ENCODE results near the gene PCGF3.
"Not testable (repeated sequence)": the region's sequence is repeated elsewhere in the genome, so short reads cannot be mapped to it uniquely, and the experiment has no call there.

Gene PCGF3

DNA sequence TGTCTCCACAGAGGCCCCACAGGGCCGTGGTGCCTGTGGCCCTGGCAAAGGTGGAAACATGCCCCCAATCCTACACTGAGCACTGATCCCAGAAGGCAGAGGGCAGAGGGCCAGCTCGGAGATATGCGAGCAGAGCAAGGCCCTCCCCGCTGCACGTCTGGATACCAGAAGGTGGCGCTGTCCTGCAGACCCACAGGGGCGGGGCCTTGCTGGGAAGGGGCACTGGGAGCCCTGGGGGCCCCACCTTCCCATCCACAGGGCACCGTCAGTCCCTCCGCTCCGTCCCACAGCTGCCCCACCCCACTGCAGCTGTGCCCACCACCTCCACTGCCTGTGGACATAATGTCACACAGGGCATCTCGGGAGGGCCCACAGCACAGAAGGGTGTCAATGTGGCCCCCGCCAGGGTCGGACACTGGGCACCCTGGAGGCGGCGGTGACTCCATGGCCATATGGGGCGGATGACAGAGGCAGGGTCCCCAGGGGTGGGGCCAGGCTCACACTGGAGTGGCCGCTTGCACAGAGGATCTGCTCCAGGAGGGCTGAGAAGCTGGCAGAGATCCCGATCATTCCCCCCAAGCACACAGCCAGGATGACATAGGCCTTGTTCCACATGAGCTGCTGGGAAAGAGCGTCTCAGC is 21.5 kb upstream of the PCGF3 start:
- peak; percentile 30 to 31 for DNase-seq

DNA sequence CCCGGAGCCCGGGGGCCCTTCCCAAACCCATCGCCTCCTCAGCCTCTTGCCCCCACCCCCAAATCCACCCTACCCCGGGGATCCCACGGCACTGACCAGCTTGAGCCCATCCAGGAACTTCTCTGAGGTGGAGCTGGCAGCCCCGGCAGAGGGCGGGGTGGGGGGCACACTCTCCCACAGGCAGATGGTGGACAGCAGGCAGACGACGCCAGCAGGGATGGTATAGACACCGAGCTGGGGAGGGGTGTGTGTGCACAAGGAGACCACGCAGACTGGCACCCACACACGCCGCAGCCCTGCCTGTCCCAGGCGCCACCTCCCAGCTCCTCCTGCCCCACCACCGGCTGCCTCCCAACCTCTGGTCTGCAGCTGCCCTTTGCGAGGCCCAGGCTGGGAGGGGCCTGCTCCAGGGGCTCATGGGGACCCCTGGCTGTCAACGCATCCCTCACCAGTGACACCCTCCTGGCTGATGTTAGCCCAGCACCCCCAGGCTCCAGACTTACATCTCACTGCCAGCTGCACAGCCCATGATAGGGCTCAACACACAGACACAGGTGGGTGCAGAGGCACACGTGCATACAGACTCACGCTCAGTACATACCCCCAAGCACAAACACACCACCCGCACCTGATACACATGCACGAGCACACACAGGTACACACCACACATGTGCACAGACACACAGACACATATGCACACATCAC is 20.9 kb upstream of the PCGF3 start:
- DNase-seq: no peak

DNA sequence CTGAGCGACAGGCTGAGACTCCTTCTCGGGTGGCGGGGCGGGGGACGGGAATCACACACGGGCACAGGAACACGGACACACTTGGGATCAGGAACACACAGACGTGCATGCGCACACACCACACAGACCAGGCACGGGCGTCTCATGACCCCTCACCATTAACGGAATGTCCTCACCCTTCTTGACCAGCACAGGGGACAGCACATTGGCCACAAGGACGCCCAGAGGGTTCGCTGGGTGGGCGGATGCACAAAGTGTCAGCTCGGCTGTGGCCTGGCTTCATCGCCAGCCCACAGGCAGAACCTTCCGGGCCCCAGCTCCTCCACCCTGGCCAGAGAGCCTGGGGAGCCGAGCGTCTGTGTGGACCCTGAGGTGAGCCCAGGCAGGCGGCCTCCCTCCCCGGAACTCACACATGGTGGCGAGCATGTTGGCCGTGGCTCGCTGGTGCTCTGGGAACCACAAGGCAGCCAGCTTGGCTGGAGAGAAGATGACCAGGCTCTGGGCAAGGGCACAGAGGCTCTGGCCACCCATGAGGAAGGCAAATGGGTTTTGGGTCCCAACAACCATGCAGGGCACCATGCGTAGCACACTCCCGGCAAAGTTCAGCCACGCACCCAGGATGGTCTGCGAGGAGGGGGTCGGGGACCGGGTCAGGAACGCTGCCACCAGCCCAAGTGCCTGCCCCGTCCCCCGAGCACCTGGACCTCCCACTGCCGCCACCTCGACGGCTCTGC is 19.8 kb upstream of the PCGF3 start:
- DNase-seq: no peak

DNA sequence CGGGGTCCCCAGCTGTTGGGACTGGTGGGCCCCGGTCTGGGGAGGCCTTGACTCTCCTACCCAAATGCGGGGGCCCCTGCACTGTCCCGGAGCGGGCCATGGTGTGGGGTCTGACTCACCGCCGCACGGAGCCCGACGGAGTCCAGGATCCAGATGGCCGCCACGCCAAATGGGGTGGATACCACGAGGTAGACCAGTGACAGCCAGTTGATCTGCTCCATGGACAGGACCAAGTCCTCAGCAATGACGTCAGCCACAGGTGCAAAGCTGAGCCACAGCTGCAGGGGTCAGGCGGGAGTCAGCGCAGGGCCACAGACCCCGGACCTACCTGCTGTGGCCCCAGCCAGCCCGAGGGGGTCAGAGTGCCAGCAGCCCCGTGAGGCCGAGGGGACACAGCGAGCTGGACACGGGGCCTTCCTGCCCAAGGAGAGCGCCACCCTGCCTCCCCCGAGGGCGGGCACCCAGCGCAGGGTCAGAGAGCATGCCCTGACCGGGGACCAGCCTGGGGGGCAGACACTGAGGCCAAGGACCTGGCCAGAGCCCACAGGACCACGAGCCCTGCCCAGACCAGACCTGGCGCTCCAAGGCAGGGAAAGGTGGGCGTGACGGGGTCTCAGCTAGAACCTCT is 19.1 kb upstream of the PCGF3 start:
- no peak for DNase-seq

DNA sequence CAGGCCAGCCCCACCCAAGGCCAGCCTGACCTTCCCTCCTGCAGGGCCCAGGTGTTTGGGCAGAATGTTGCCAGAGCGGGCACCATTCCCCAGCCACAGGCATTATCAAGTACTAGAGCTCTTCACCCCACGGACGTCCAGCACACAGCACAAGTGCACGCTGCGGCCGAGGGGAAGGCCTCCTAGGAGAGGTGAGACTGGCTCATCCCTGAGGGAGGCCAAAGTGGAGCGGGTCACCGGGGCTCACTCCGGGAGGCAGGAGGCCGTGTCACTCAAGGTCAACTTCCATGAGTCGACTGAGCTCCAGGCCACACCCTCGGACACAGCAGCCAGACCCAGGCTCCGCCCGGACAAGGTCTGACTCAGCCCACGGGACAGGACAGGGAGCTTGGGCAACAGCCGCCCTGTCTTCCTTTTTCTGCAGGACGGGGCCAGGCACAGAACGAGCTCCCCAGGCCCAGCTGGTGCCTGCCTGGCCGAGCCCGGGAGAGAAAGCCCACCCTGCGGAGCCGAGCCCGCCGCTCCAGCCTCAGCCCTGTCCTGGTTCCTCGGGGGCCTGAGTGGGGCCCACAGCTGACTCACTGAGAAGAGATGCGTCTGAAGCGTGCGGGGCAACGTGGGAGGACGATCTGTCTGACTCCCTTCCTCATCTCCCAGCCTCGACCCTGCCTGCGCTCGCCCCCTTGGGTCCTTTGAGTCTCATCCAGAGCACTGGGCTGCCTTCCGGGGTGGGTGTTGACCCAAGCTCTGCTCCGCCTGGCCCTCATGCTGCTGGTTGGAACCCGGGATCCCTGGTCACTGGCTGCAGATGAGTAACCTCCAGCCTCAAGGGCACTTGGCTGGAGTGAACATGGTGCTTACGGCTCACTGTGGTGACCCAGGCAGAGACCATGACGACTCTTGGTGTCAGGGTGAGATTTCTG is 18.3 kb upstream of the PCGF3 start:
- peak in 1 of 2 donors; percentile 81 for DNase-seq

DNA sequence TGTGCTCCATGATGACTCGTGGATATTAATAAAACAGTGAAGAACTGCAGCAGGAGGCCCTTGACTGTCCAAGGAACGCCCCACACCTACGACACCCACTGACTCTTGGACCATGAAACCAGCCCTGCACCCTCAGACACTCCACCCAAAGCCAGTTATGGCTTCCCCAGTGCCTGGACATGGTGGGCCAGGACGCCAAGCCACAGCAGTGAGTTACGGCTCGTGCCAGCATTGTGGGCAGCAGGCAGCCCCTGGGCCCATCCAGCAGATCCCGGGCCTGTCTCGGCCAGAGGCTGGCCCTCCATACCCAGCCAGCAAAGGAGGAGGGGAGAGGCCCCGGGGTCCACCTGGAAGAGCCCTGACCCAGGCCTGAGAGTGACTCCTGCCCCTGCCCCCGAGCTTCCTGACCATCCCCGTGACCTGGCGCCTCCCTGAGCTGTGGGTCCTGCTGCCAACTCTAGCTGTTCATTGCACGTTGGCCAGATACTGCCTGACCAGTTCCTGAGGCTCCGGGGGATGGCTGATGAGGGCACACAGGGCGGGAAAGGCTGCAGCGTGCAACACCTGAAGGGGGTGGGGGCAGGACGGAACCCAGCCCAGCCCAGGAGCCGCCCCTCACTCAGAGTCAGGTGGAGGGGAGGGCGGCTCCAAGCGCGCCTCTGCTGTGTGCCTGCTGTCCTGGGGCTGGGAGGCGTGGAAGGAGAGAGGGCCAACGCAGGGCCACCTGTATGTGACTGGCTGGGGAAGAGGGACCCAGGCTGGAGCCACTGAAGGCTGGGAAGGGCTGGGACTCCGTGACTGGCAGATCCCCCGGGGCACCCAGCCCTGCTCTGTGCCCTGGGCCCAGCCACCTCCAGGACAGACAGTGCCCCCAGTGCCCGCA is 17.4 kb upstream of the PCGF3 start:
- no peak for DNase-seq

DNA sequence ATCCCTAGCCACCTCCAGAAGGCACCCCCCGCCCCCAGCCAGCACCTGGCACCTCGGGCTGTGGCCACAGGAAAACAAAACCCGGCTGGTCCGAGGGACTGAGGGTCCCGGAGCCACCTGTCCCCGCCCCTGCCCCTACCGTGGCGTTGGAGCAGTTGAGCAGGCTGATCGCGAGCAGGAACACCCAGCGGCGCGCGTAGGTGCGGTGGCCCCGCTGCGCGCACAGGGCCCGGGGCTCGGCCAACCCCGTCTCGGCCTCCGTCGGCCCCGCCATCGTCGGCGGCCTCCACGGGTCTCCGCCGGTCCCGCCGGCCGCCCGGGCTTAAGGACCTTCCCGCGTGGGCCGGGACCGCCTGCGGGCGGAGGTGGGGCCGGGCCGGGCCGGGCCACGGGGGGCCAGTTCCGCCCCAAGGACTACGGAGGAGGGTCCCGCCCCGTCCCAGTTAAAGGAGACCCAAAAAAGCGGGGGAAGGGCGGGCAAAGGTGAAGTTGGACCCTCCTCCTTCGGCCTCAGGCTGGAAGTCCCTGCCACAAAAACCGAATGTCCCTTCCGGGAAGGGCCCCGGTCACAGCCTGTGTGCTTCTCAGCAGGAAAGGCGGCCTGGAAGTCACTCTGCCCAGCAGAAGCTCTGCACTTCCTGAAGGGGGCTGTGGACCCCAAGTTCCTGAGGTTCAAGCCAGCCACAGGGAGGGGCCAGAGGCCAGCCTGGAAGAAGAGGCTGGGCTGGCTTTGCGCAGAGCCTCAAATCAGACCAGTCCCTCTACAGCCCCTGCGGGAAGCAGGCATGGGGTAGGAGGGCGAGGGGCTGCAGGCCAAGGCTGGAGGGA is 16.6 kb upstream of the PCGF3 start, which contains the start of gene SLC49A3:
Gene SLC49A3, minus strand, starts transcription at position 298 of the 828 bp plus-strand sequence. Its CDS starts 24 bp downstream, at position 274.
- no peak for DNase-seq

DNA sequence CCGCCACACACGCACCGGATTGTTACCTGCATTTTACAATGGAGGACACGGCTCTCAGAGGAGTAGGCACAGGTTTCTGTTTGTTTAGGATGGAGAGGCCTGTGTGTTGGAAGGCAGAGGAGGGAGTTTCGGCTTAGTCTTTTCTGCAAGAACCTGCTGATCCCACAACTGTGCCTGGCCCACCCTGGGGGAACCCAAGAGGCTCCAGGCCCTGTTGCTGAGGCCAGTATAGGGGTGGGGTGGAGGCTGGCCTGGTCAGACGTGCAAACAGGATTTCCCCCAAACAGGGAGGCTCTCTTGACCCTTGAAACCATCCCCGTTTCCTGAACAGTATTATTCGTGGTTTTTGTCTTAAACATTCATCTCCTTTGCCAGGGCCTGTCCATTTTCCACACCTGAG is 15.9 kb upstream of the PCGF3 start:
- no peak for DNase-seq

DNA sequence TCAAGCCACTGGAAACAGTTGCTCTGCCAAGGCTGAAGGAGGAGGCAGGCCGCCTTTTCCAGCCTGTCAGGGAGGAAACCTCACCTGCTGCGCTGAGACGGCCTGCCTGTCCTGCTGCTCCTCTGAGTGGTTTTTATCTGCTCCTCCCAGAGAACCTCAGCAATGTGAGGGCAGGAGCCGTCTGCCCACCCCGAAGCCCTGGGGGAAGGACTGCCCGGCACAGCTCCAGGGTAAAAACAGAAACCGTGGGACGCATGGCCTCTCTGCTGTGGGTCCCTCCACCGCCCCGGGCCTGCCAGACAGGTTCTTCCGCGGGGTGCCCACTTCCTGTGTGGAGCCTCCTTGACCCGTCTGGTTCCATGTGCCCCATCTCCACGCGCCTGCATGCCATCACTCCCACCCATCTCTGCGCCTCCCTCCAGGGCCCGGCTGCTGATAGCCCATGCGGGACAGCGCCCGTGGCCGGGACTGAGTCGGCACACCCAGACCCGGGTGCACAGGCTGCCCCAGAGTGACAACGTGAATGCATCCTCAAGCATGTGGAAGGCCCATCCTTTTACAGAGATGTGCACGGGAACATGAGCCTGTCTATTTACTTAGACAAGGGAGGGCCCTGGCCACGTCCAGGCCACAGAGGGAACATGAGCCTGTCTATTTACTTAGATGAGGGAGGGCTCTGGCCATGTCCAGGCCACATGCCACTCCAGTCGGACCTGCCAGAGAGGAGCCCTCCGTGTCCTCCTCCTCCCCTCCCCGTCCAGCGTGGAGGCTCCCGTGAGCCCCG is 12.7 kb upstream of the PCGF3 start:
- no peak for DNase-seq

DNA sequence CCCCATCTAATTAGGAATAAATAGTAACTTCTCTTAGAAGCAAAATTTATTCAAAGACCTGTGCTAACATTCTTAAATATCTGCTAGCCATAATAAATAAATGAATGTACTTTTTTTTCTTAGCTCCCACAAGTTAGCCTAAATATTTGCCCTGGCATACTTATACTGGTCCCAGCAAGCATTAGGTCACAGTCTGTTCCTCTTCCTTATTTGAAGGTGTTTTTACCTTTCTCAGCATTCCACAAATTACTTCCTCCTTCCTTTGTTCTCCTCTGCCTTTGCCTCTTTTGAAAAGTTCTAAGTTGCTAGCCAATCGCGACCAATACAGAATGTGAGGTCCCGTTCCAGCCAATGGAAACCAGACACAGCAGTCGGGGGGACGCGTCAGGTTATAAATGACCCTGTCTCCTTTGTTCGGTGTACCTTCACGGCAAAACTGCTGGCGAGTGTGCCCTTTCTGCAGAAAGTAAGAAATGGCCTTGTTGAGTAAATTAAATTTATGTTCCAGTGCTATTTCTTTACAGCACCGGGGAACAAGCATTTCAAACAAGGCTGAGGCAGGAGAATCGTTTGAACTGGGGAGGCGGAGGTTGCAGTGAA is 11.2 kb upstream of the PCGF3 start:
- not testable (repeated sequence) for DNase-seq

DNA sequence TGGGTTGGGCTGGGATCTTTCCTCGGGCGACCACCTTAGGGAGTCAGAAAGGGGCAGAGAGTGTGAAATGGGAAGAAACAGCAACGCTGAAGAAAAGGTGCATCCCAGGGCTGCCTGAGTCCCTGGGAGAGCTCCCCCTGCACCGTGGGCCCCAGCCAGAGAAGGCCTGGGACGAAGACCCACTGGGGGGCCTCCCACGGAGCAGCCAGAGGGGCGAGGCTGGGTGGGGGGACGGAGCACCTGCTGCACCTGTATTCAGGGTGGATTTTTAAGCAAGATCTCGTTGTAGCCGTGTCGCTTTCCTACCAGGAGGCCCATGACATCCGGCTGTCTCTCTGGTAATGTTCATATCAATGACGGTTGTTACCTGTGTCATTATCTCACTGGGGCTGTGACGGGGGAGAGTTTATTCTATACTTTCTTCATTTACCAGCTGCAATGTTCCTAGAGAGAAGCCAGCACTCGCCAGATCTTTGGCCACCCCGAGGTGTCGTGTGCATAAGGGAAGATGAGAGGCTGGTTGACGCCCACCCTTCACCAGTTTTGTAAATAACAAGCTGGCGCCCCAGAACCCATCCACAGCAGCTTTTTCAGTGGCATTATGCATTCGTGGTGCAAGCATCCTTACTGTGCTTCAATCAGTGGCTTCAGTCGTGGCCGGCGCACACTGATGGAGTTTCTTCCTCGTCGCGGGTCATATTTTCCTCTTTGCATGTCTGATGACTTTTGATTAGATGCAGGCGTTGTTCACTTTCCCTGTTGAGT is 5.6 kb upstream of the PCGF3 start:
- DNase-seq: no peak

DNA sequence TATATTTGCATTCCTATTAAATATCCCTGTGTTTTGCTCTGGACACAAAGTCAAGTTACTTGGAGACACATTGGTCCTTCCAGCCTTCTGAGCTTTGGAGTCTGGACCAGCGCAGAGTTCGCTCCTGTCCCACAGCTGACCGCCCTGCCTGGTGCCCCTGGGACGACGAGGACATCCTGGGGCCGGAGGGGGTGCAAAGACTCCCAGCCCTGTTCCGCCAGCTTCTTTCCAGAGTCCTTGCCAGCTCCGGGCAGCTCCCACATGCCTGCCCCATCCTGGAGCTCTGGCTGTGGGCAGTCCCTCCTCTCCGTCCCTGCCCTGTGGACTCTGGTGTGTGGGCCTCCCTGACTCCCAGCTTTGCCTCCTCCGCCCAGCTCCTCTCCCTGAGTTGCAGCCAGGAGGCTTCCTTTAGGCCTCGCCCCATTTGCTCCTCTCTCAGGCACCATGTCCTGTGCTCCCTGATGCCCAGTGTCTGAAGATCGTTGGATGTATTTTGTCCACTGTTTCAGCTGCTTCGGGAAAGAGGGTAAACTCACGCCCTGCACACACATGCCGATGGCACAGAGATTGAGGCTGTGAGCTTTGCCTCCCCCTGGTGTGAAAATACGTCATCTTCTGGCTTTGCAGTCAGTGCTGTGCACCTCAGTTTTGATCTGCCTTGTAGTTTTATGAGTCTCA is 4.9 kb upstream of the PCGF3 start:
- no peak for DNase-seq

DNA sequence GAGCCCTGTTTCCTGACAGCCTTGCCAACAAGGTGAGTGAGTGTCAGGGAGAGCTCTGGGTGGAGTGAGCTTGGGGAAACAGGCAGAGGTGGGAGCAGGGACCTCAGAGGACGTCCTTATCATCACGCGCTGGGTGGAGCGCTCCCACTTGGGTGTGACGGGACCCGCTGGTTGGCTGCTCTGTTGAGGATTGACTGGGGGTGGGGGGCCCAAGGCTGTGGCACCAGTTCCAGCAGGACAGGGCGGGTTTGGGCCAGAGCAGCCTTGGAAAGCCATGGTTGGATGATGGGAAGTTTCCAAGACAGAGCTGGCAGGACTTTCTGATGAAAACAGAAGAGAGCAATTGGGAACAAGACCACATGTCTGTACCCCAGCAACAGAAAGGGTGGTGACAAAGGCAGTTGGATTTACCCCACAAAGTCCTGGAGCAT is 3.0 kb upstream of the PCGF3 start:
- DNase-seq: no peak

DNA sequence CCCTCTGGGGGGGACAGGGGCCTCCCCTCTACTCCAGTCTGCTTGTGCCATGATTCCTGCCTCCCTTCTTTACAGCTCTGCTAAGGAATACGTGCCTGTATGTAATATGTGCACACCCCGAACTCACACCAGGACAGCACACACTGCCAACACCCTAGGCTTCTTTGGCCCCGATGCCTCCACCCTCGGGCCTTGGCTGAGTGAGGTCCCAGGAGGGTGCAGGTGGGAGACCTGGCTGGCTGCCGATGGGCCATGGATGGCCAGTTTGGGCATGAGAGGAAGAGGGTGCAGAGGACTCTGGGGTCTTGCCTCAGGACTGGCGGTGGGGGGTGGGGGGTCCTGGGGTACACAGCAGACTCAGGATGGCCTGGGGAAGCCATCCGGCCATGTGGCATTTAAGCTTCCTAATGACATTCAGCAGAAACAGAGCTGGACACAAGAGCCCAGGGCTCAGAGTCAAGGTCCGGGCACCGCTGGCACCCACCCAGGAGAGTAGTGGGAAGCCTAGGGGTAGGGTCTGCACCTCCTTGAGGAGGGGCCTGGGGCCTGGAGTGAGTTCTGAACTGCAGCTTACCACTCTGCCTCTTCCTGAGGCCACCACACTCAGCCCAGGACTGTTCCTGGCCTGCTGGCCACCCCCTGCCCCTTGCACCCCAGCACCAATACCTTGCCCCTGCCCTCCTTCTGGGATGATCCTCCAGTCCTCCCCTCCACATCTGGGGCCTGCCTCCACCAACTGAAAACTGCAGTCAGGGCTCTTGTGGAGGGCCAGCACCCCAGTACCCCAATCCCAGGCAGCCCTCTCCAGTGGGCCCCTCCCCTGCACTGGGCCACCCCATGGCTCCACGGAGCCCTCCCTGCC is 2.1 kb upstream of the PCGF3 start:
- no peak for DNase-seq

DNA sequence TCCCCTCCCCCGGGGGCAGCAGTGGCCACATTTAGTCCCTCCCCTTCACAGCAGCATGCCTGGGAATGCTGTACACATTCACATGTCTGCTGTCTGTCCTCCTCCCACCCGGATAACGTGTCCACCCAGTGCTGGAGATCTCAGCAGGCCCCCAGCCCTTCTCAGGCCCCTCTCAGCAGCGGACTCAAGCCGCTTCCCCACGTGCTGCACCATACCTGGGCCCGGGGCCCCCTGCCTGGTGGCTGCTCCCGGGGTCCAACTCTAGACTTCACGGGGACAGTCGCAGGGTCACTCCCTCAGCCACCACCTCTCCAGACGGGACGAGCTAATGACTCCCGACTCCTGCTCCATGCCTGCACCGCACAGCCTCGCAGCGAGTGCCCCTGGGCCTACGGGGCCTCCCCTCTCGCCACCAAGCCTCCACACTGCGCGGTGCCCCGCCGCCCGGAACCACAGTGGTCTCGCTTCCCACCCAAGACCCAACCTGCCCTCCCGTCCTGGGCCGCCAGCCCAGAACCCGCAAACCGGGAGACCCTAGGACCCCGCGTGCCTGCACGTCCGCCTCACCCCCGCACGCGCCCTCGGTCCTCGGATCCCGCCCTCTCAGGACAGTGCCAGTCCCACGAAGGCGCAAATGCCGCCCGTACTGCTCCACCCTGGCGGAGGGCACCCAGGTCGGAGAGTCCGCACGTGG is 1.3 kb upstream of the PCGF3 start:
- no peak for DNase-seq

DNA sequence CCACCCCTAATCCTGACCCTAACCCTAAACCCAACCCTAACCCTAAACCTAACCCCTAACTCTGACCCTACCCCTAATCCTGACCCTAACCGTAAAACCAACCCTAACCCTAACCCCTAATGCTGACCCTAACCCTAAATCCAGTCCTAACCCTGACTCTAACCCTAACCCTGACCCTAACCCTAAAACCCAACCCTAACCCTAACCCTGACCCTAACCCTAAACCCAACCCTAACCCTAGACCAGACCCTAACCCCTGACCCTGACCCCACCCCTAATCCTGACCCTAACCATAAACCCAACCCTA is 708 bp upstream of the PCGF3 start:
- no peak for DNase-seq
